Lung (tissue), 12 donors: ENCODE measurements around the gene MATK. TPM values are rescaled to one million over a fixed set of nuclear protein-coding genes. Genes with fewer than 3 reads are reported as not detected.

Source experiments
- ATAC-seq: fragments of 200-7000 bp; cut with Tn5 transposase; one replicate; pipeline ENCODE4 v1.9.1; 2020; ENCODE audit warnings: moderate number of reproducible peaks; ENCODE audit not compliant: insufficient read depth, low FRiP score
- DNase-seq, 3 donors: peaks; one replicate each; pipeline ENCODE4 v3.0.0-alpha.2; 2013 to 2017
- H3K27ac ChIP-seq, 2 donors: one replicate each; pipeline ENCODE4 v1.5.1; 2013; ENCODE audit warnings: mild to moderate bottlenecking in 2 of 2, moderate library complexity in 2 of 2, control low read depth in 1 of 2, inconsistent platforms in 1 of 2, low read depth in 1 of 2, low read length in 1 of 2
- H3K27me3 ChIP-seq, 3 donors: one replicate each; pipeline ENCODE4 v1.5.1; 2013; ENCODE audit warnings: low read length in 2 of 3; ENCODE audit not compliant: control insufficient read depth in 3 of 3, insufficient read depth in 3 of 3
- H3K36me3 ChIP-seq, 4 donors: one replicate each; pipeline ENCODE4 v1.5.1; 2013; ENCODE audit warnings: low read length in 4 of 4, mild to moderate bottlenecking in 1 of 4, moderate library complexity in 1 of 4; ENCODE audit not compliant: control insufficient read depth in 4 of 4, insufficient read depth in 4 of 4
- H3K4me1 ChIP-seq, 5 donors: one replicate each; pipeline ENCODE4 v1.5.1; 2013; ENCODE audit warnings: low read length in 5 of 5, mild to moderate bottlenecking in 2 of 5, moderate library complexity in 1 of 5; ENCODE audit not compliant: control insufficient read depth in 5 of 5, insufficient read depth in 5 of 5
- H3K4me3 ChIP-seq: one replicate; pipeline ENCODE4 v1.5.1; 2013; ENCODE audit warnings: mild to moderate bottlenecking, control low read depth, moderate library complexity
- H3K9ac ChIP-seq, 2 donors: one replicate each; pipeline ENCODE4 v1.5.1; 2013; ENCODE audit warnings: low read length in 2 of 2, control low read depth in 1 of 2; ENCODE audit not compliant: insufficient read depth in 1 of 2
- H3K9me3 ChIP-seq, 4 donors: one replicate each; pipeline ENCODE4 v1.5.1; 2013; ENCODE audit warnings: low read length in 3 of 4, mild to moderate bottlenecking in 1 of 4, moderate library complexity in 1 of 4; ENCODE audit not compliant: control insufficient read depth in 4 of 4, insufficient read depth in 3 of 4
- WGBS, 2 donors: extraction: QIAGEN DNeasy Blood & Tissue Kit; methylation state at CpG; one replicate each; pipeline ENCODE4 v1.1.7; 2013; 5-methylcytosine and 5-hydroxymethylcytosine counted together
- polyA plus RNA-seq, 2 donors: library from polyadenylated mRNA; stranded (reverse); fragments of 200-250 nt; gene quantifications; one replicate each; pipeline ENCODE4 v1.2.1, GENCODE V29; 2013
- total RNA-seq, 2 donors: library from RNA; depleted of rRNA in 1 of 2; stranded (reverse); fragments of >200 nt in 1 of 2; gene quantifications; one replicate each; pipeline ENCODE4 v1.2.1, GENCODE V29; 2014 to 2021
- TF ChIP-seq, protein P1 (sequence below): IDR thresholded peaks from 2 replicates; pipeline ENCODE4 v1.5.1; 2012; ENCODE audit warnings: mild to moderate bottlenecking; ENCODE audit errors: control extremely low read depth, extremely low read depth
- donor health status: control.
- donor health status: control.
- donor health status: Bipolar disorder and iron deficiency.
- donor health status: healthy.
- donor health status: DM: yes; HTN: yes; CAD: no.

Gene MATK
- total and polyA plus RNA-seq, 4 donors, result 3.8 to 20.0 (median 6.3) TPM

DNA sequence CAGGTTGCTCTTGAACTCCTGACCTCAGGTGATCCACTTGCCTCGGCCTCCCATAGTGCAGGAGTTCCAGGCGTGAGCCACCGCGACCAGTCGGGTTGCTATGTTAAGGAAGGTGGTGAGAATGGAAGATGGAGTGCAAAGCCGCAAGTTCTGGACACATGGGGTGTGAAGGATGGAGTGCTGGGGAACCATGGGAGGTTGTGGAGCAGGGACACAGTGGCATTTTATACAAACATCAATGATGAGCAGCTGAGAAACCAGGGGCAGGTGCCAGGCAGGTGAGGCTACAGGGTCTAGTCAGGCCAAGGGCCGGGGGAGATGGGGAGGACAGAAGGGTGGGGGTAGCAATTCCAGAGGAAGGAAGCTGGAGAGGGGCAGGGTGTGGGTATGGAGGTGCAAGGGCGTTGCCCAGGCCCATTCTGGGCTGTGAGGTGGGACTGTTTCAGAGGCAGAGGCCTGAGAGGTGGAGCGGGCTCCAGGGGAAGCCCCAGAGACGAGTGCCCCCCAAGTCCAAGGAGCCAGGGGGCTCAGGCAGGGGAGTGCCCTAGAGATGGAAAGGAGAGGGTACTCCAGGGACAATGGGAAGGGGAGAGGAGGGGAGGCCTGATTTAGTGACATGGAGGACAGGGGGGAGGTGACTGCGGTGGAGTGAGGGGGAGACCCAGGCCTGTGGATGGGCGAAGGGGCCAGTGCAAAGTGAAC is 12.2 kb downstream of the MATK start:
- Histone ChIP-seq H3K27me3 (no peaks in the 10 kb centered on the region), H3K4me1 (no peaks in the 10 kb centered on the region), H3K9me3 (no peaks in the 10 kb centered on the region), H3K9ac (no peak overlapping the region), H3K4me3 (no peak overlapping the region), H3K27ac (no peak overlapping the region), H3K36me3 (no peaks in the 10 kb centered on the region)
- DNase-seq (no peak), ATAC-seq (no peak)
- TF ChIP-seq, protein P1, sequence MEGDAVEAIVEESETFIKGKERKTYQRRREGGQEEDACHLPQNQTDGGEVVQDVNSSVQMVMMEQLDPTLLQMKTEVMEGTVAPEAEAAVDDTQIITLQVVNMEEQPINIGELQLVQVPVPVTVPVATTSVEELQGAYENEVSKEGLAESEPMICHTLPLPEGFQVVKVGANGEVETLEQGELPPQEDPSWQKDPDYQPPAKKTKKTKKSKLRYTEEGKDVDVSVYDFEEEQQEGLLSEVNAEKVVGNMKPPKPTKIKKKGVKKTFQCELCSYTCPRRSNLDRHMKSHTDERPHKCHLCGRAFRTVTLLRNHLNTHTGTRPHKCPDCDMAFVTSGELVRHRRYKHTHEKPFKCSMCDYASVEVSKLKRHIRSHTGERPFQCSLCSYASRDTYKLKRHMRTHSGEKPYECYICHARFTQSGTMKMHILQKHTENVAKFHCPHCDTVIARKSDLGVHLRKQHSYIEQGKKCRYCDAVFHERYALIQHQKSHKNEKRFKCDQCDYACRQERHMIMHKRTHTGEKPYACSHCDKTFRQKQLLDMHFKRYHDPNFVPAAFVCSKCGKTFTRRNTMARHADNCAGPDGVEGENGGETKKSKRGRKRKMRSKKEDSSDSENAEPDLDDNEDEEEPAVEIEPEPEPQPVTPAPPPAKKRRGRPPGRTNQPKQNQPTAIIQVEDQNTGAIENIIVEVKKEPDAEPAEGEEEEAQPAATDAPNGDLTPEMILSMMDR, result no peak
- 81 to 87% methylated on average over 12 of the region's 12 CpGs for WGBS, 2 donors

DNA sequence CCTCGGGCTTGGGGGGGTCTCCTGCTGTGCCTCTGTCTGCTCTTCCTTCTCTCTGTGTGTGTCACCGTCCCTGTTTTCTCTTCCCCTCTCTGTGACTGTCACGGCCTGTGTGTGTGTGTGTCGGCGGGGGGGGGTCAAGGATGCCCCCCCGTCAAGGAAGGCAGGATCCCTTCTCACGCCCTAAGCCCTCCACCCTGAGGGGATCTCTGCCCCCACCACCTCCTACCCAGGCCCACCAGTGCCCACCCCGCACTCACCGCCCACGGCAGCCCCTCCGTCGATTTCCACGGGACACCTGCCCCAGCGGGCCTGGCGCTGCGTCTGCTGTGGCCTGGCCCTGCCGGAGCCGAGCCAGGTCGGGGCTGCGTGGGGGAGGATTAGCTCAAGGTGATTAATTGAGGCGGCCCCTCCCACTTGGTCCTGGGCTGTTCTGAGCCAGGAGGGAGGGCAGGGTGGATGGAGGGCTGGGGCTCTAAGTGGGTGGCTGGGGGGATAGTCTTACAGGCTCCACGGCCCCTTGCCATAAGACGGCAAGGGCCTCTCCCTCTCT is 14.2 kb downstream of the MATK start, which contains the start of gene RAX2:
Gene RAX2, minus strand, starts transcription at position 323 of the 550 bp plus-strand sequence. CDS start 486 bp downstream, outside the sequence.
- H3K4me3 ChIP-seq, result no peak within 1 kb of the TSS
- H3K9ac ChIP-seq, result no peak within 1 kb of the TSS
- no peak for ATAC-seq
- 56 to 61% methylated on average over 23 of the region's 23 CpGs for WGBS, 2 donors
- DNase-seq, result no peak
- H3K27me3 ChIP-seq, result no peaks in the 10 kb centered on the region
- H3K9me3 ChIP-seq, result no peaks in the 10 kb centered on the region
- H3K4me1 ChIP-seq, result no peaks in the 10 kb centered on the region
- TF ChIP-seq, protein P1, result no peak
- no peak within 1 kb of the TSS for H3K27ac ChIP-seq
- H3K36me3 ChIP-seq, result peaks cover 0 to 18% (median 0%) of the 10 kb centered on the region in 4 donors

DNA sequence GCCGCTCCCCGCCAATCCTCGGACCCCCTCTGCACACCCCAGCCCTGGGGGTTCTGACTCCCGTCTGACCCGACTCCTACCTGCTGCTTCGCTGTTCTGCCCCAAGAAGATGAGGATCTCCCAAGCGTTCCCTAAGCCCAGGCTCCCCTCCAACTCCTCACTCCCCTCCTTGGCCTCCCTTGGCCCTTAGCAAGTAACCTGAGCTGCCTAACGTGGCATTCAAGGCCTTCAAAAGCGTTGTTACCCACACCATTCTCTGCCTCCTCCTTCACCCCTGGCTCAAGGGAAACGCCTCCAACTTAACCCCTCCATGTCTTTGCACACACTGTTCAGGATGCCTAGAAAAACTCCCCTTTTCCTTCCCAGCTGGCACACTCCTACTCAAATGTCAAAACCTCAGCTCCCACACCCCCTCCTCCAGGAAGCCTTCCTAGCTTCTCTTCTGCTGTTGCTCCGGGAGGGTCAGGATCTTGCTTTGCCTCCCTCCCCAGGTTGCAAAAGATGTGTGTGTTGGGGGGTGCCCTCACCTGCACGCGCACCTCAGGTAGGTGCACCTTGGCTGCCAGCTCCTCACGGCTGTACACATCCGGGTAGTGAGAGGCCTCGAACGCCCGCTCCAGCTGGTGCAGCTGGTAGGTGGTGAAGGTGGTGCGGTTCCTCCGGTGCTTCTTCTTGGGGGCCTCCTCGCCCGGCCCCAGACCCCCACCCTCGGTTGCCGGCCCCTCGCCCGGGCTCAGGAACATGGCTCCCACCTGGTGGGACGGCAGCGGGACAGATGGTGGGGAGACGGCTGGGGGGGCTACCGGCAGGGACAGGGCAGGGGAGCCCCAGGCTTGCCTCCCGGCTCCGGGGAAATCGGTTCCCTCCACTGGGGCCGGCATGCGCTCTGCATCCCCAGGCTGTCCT is 14.9 kb downstream of the MATK start:
- TF ChIP-seq, protein P1, result no peak
- Histone ChIP-seq H3K4me3 (no peak overlapping the region), H3K4me1 (no peaks in the 10 kb centered on the region), H3K9ac (no peak overlapping the region), H3K27ac (no peak overlapping the region), H3K36me3 (peaks cover 0 to 25% (median 0%) of the 10 kb centered on the region in 4 donors), H3K27me3 (no peaks in the 10 kb centered on the region), H3K9me3 (no peaks in the 10 kb centered on the region)
- no peak for DNase-seq
- WGBS, 2 donors, result 84 to 87% methylated on average over 33 to 35 of the region's 35 CpGs
- no peak for ATAC-seq
